MCF 10A (cell line): ENCODE data around the gene MCCC1. TPM values are rescaled to one million over a fixed set of nuclear protein-coding genes. Genes with fewer than 3 reads are reported as not detected.

Source experiments
- BruUV-seq: library from RNA; stranded (reverse); fragments of 400-500 nt; replicated peaks from 2 replicates; lab custom pipeline; 2021; lab: Mats Ljungman, UMichigan
- CTCF ChIA-PET: fragments of 300-600 bp; sonication (Branson Sonifier 250); formaldehyde crosslinking; extraction: SDS; loops from one replicate; lab custom pipeline; 2021; ENCODE audit warnings: antibody characterized with exemption, inconsistent platforms; lab: Yijun Ruan, JAX
- POLR2A ChIA-PET: fragments of 300-600, 350-650 bp; sonication (Branson Sonifier 250); formaldehyde crosslinking; extraction: SDS; loops from one replicate; lab custom pipeline; 2020; ENCODE audit warnings: antibody characterized with exemption, inconsistent platforms; lab: Yijun Ruan, JAX
- DNase-seq: peaks from one replicate; pipeline ENCODE4 v3.0.0-alpha.2; 2018; ENCODE audit not compliant: unreplicated experiment
- H3K27ac Mint-ChIP-seq: one replicate; pipeline ENCODE4 v1.8.0; 2022; ENCODE audit warnings: mild to moderate bottlenecking, low read depth, mixed read lengths; ENCODE audit not compliant: unreplicated experiment
- H3K27me3 Mint-ChIP-seq: one replicate; pipeline ENCODE4 v1.8.0; 2022; ENCODE audit warnings: mixed read lengths; ENCODE audit not compliant: insufficient read depth, unreplicated experiment
- H3K36me3 Mint-ChIP-seq: one replicate; pipeline ENCODE4 v1.8.0; 2022; ENCODE audit warnings: mild to moderate bottlenecking, moderate library complexity, mixed read lengths; ENCODE audit not compliant: insufficient read depth, unreplicated experiment
- H3K4me1 Mint-ChIP-seq: one replicate; pipeline ENCODE4 v1.8.0; 2022; ENCODE audit warnings: mixed read lengths; ENCODE audit not compliant: insufficient read depth, unreplicated experiment
- H3K4me3 Mint-ChIP-seq: one replicate; pipeline ENCODE4 v1.8.0; 2022; ENCODE audit warnings: mild to moderate bottlenecking, moderate library complexity, mixed read lengths; ENCODE audit not compliant: unreplicated experiment
- H3K9me3 Mint-ChIP-seq: one replicate; pipeline ENCODE4 v1.8.0; 2022; ENCODE audit warnings: mixed read lengths; ENCODE audit not compliant: unreplicated experiment
- CTCF ChIP-seq: fragments of 200-600 bp; IDR thresholded peaks from one replicate; pipeline ENCODE4 v1.8.0; 2022; ENCODE audit warnings: antibody characterized with exemption, mild to moderate bottlenecking; ENCODE audit not compliant: unreplicated experiment
- intact Hi-C: fragments of 100-400 bp; cut with micrococcal nuclease; formaldehyde crosslinking; loops from 2 replicates; pipeline ENCODE4 v1.14.1; 2022
- total RNA-seq: library from RNA; stranded (reverse); gene quantifications from 2 replicates; pipeline ENCODE4 v1.2.3, GENCODE V29; 2022

MCCC1 gene
- total RNA-seq, 1 experiment from 2014 or later = 38.8 TPM

- H3K27me3 Mint-ChIP-seq = no peaks in the 10 kb centered on the region
- H3K27ac Mint-ChIP-seq = peak overlapping the region; percentile 84
- no peak for DNase-seq
- H3K4me1 Mint-ChIP-seq = no peaks in the 10 kb centered on the region
- TF ChIP-seq CTCF = no peak
- ChIA-PET CTCF (no interaction called here), POLR2A (interaction anchor here (0.6 to 1.8 kb wide), 8 partner anchors 9 to 118 kb away, joined by 3 to 6 read pairs (median 5); no protein-coding TSS in a partner anchor)
- TSS peak; percentile 68 for BruUV-seq
- H3K36me3 Mint-ChIP-seq = no peaks in the 10 kb centered on the region
- no peaks in the 10 kb centered on the region for H3K9me3 Mint-ChIP-seq
- intact Hi-C loops = no loop called here
- H3K4me3 Mint-ChIP-seq = peak overlapping the region; percentile 81
Measured at GRCh38 chr3:182979103-182979673, 120.1 kb downstream of the MCCC1 start.

GRCh38 chr3:182978387-182978786 lies 120.9 kb downstream of the MCCC1 start:
- DNase-seq = no peak
- TF ChIP-seq CTCF = no peak
- peak overlapping the region; percentile 84 for H3K27ac Mint-ChIP-seq
- no peaks in the 10 kb centered on the region for H3K36me3 Mint-ChIP-seq
- H3K9me3 Mint-ChIP-seq = no peaks in the 10 kb centered on the region
- no peaks in the 10 kb centered on the region for H3K27me3 Mint-ChIP-seq
- peak overlapping the region; percentile 81 for H3K4me3 Mint-ChIP-seq
- no peaks in the 10 kb centered on the region for H3K4me1 Mint-ChIP-seq
- intact Hi-C loops = no loop called here
- ChIA-PET POLR2A (interaction anchor here (1.4 to 1.8 kb wide), 3 partner anchors 9 to 18 kb away, joined by 5 to 6 read pairs (median 5); no protein-coding TSS in a partner anchor), CTCF (no interaction called here)
- no TSS peak for BruUV-seq

- Mint-ChIP-seq H3K27ac (no peak overlapping the region), H3K4me3 (no peak overlapping the region), H3K27me3 (no peaks in the 10 kb centered on the region), H3K36me3 (no peaks in the 10 kb centered on the region), H3K4me1 (peaks cover 8% of the 10 kb centered on the region), H3K9me3 (no peaks in the 10 kb centered on the region)
- intact Hi-C loops = no loop called here
- ChIA-PET POLR2A (no interaction called here), CTCF (no interaction called here)
- DNase-seq = no peak
- TF ChIP-seq CTCF = no peak
- no TSS peak for BruUV-seq
Measured at GRCh38 chr3:182973047-182973446, 126.2 kb downstream of the MCCC1 start.

- TF ChIP-seq CTCF = no peak
- no peaks in the 10 kb centered on the region for H3K36me3 Mint-ChIP-seq
- no peaks in the 10 kb centered on the region for H3K27me3 Mint-ChIP-seq
- H3K4me1 Mint-ChIP-seq = peaks cover 12% of the 10 kb centered on the region
- POLR2A ChIA-PET = interaction anchor here (0.7 kb wide), 1 partner anchor 214 kb away, joined by 3 read pairs; no protein-coding TSS in a partner anchor
- H3K27ac Mint-ChIP-seq = no peak overlapping the region
- no peak for DNase-seq
- CTCF ChIA-PET = no interaction called here
- H3K9me3 Mint-ChIP-seq = no peaks in the 10 kb centered on the region
- intact Hi-C loops = no loop called here
- BruUV-seq = no TSS peak
- no peak overlapping the region for H3K4me3 Mint-ChIP-seq
Measured at GRCh38 chr3:182972387-182972786, 126.9 kb downstream of the MCCC1 start.
